ENCODE measurements around the gene SETD2.

The SETD2 gene

GRCh38 chr3:47143068-47143467 lies 20.8 kb downstream of the SETD2 start:
- no peak for TF ChIP-seq USF1 (IDR thresholded peaks at IDR 0.05)
- no peak for TF ChIP-seq MAX (IDR thresholded peaks at IDR 0.05)
- no peak for TF ChIP-seq TEAD4 (IDR thresholded peaks at IDR 0.05)
- no peak for TF ChIP-seq EGR1 (IDR thresholded peaks at IDR 0.05)
- TF ChIP-seq REST (IDR thresholded peaks at IDR 0.05; ENCODE audit: low read depth) = no peak
- TF ChIP-seq FOXM1 (IDR thresholded peaks at IDR 0.05; ENCODE audit: borderline replicate concordance, low read depth) = no peak
- no peak for TF ChIP-seq ZBTB7A (IDR thresholded peaks at IDR 0.05; ENCODE audit: low read depth)
- TF ChIP-seq TCF12 (IDR thresholded peaks at IDR 0.05; ENCODE audit: low read depth) = no peak
- no peak for TF ChIP-seq TAF1 (IDR thresholded peaks at IDR 0.05; ENCODE audit: low read depth)
- TF ChIP-seq RAD21 (IDR thresholded peaks at IDR 0.05; ENCODE audit: low read depth) = no peak
- TF ChIP-seq EP300 (IDR thresholded peaks at IDR 0.05; ENCODE audit: borderline replicate concordance) = no peak
- TF ChIP-seq CEBPB (IDR thresholded peaks at IDR 0.05) = no peak
- no peak for TF ChIP-seq NFIC (IDR thresholded peaks at IDR 0.05)
- no peak for TF ChIP-seq YY1 (IDR thresholded peaks at IDR 0.05; ENCODE audit: low read depth)
- no peak for TF ChIP-seq CREB1 (IDR thresholded peaks at IDR 0.05; ENCODE audit: low read depth)

GRCh38 chr3:47134311-47134710 lies 29.6 kb downstream of the SETD2 start:
- TF ChIP-seq YY1 (IDR thresholded peaks at IDR 0.05; ENCODE audit: low read depth) = no peak
- TF ChIP-seq ZBTB7A (IDR thresholded peaks at IDR 0.05; ENCODE audit: low read depth) = no peak
- TF ChIP-seq CREB1 (IDR thresholded peaks at IDR 0.05; ENCODE audit: low read depth) = no peak
- no peak for TF ChIP-seq NFIC (IDR thresholded peaks at IDR 0.05)
- no peak for TF ChIP-seq TCF12 (IDR thresholded peaks at IDR 0.05; ENCODE audit: low read depth)

- TF ChIP-seq TEAD4 (IDR thresholded peaks at IDR 0.05) = no peak
- TF ChIP-seq NFIC (IDR thresholded peaks at IDR 0.05) = no peak
- no peak for TF ChIP-seq ZBTB7A (IDR thresholded peaks at IDR 0.05; ENCODE audit: low read depth)
- TF ChIP-seq REST (IDR thresholded peaks at IDR 0.05; ENCODE audit: low read depth) = no peak
- no peak for TF ChIP-seq YY1 (IDR thresholded peaks at IDR 0.05; ENCODE audit: low read depth)
- TF ChIP-seq RAD21 (IDR thresholded peaks at IDR 0.05; ENCODE audit: low read depth) = no peak
- no peak for TF ChIP-seq FOXM1 (IDR thresholded peaks at IDR 0.05; ENCODE audit: borderline replicate concordance, low read depth)
- TF ChIP-seq CEBPB (IDR thresholded peaks at IDR 0.05) = no peak
- no peak for TF ChIP-seq TCF12 (IDR thresholded peaks at IDR 0.05; ENCODE audit: low read depth)
- TF ChIP-seq EP300 (IDR thresholded peaks at IDR 0.05; ENCODE audit: borderline replicate concordance) = no peak
- TF ChIP-seq CREB1 (IDR thresholded peaks at IDR 0.05; ENCODE audit: low read depth) = no peak
- no peak for TF ChIP-seq TAF1 (IDR thresholded peaks at IDR 0.05; ENCODE audit: low read depth)
- TF ChIP-seq USF1 (IDR thresholded peaks at IDR 0.05) = no peak
- no peak for TF ChIP-seq EGR1 (IDR thresholded peaks at IDR 0.05)
- TF ChIP-seq MAX (IDR thresholded peaks at IDR 0.05) = no peak
Measured at GRCh38 chr3:47133641-47134040, 30.3 kb downstream of the SETD2 start.

- TF ChIP-seq YY1 (IDR thresholded peaks at IDR 0.05; ENCODE audit: low read depth) = no peak
- no peak for TF ChIP-seq TEAD4 (IDR thresholded peaks at IDR 0.05)
Measured at GRCh38 chr3:47130557-47130956, 33.4 kb downstream of the SETD2 start.

- TF ChIP-seq TEAD4 (IDR thresholded peaks at IDR 0.05) (no peak), YY1 (IDR thresholded peaks at IDR 0.05; ENCODE audit: low read depth) (no peak), CEBPB (IDR thresholded peaks at IDR 0.05) (no peak), USF1 (IDR thresholded peaks at IDR 0.05) (no peak), ZBTB7A (IDR thresholded peaks at IDR 0.05; ENCODE audit: low read depth) (no peak), REST (IDR thresholded peaks at IDR 0.05; ENCODE audit: low read depth) (no peak), TCF12 (IDR thresholded peaks at IDR 0.05; ENCODE audit: low read depth) (no peak), EGR1 (IDR thresholded peaks at IDR 0.05) (no peak), MAX (IDR thresholded peaks at IDR 0.05) (no peak), EP300 (IDR thresholded peaks at IDR 0.05; ENCODE audit: borderline replicate concordance) (no peak), FOXM1 (IDR thresholded peaks at IDR 0.05; ENCODE audit: borderline replicate concordance, low read depth) (no peak), NFIC (IDR thresholded peaks at IDR 0.05) (no peak), RAD21 (IDR thresholded peaks at IDR 0.05; ENCODE audit: low read depth) (no peak)
Measured at GRCh38 chr3:47128137-47128536, 35.8 kb downstream of the SETD2 start.
